Liver (tissue), 3 donors: Measurements from ENCODE around the gene HS3ST3B1.

Experiments used
- ATF3 ChIP-seq: IDR thresholded peaks from 2 replicates; pipeline ENCODE4 v1.6.1; 2016; ENCODE audit warnings: antibody characterized with exemption
- EGR1 ChIP-seq, 2 donors: IDR thresholded peaks; 2 replicates each; pipeline ENCODE4 v1.6.1; 2016 to 2018; ENCODE audit warnings: antibody characterized with exemption in 2 of 2, low read depth in 2 of 2
- GABPA ChIP-seq, 2 donors: IDR thresholded peaks in 1 of 2; conservative IDR thresholded peaks in 1 of 2; 2 replicates each; pipeline ENCODE4 v1.6.1; 2016; ENCODE audit warnings: antibody characterized with exemption in 2 of 2, mild to moderate bottlenecking in 1 of 2, moderate library complexity in 1 of 2
- JUND ChIP-seq, 2 donors: IDR thresholded peaks; 2 replicates each; pipeline ENCODE4 v1.6.1; 2016; ENCODE audit warnings: antibody characterized with exemption in 2 of 2
- MAX ChIP-seq: IDR thresholded peaks from 2 replicates; pipeline ENCODE4 v1.6.1; 2016; ENCODE audit warnings: antibody characterized with exemption
- NR2F2 ChIP-seq: IDR thresholded peaks from 2 replicates; pipeline ENCODE4 v1.6.1; 2016; ENCODE audit warnings: antibody characterized with exemption
- RAD21 ChIP-seq, 2 donors: IDR thresholded peaks; 2 replicates each; pipeline ENCODE4 v1.6.1; 2016; ENCODE audit warnings: antibody characterized with exemption in 2 of 2, mild to moderate bottlenecking in 2 of 2
- RXRA ChIP-seq, 2 donors: IDR thresholded peaks; 2 replicates each; pipeline ENCODE4 v1.6.1; 2017 to 2018; ENCODE audit warnings: antibody characterized with exemption in 2 of 2, mild to moderate bottlenecking in 1 of 2
- SP1 ChIP-seq: IDR thresholded peaks from 2 replicates; pipeline ENCODE4 v1.6.1; 2018; ENCODE audit warnings: antibody characterized with exemption, mild to moderate bottlenecking
- TAF1 ChIP-seq: conservative IDR thresholded peaks from 2 replicates; pipeline ENCODE4 v1.6.1; 2016; ENCODE audit warnings: antibody characterized with exemption, mild to moderate bottlenecking
- YY1 ChIP-seq: IDR thresholded peaks from 2 replicates; pipeline ENCODE4 v1.6.1; 2016; ENCODE audit warnings: antibody characterized with exemption, mild to moderate bottlenecking
- ZBTB33 ChIP-seq: IDR thresholded peaks from 2 replicates; pipeline ENCODE4 v1.6.1; 2016; ENCODE audit warnings: antibody characterized with exemption
- TF ChIP-seq, protein P1 (sequence below): fragments of 150-350 bp; IDR thresholded peaks from 2 replicates; pipeline ENCODE4 v1.5.1; 2017; ENCODE audit warnings: improper control_type of control experiment, low read depth, low read length; ENCODE audit not compliant: missing input control
- TF ChIP-seq, protein P2 (sequence below): IDR thresholded peaks from 2 replicates; pipeline ENCODE4 v1.6.1; 2016; ENCODE audit warnings: antibody characterized with exemption, mild to moderate bottlenecking
- donor health status: healthy.
- donor health status: healthy.

GRCh38 chr17:14333506-14333905 lies 32.6 kb downstream of the HS3ST3B1 start:
- TF ChIP-seq, protein P1, sequence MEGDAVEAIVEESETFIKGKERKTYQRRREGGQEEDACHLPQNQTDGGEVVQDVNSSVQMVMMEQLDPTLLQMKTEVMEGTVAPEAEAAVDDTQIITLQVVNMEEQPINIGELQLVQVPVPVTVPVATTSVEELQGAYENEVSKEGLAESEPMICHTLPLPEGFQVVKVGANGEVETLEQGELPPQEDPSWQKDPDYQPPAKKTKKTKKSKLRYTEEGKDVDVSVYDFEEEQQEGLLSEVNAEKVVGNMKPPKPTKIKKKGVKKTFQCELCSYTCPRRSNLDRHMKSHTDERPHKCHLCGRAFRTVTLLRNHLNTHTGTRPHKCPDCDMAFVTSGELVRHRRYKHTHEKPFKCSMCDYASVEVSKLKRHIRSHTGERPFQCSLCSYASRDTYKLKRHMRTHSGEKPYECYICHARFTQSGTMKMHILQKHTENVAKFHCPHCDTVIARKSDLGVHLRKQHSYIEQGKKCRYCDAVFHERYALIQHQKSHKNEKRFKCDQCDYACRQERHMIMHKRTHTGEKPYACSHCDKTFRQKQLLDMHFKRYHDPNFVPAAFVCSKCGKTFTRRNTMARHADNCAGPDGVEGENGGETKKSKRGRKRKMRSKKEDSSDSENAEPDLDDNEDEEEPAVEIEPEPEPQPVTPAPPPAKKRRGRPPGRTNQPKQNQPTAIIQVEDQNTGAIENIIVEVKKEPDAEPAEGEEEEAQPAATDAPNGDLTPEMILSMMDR, result no peak
- TF ChIP-seq, protein P2, sequence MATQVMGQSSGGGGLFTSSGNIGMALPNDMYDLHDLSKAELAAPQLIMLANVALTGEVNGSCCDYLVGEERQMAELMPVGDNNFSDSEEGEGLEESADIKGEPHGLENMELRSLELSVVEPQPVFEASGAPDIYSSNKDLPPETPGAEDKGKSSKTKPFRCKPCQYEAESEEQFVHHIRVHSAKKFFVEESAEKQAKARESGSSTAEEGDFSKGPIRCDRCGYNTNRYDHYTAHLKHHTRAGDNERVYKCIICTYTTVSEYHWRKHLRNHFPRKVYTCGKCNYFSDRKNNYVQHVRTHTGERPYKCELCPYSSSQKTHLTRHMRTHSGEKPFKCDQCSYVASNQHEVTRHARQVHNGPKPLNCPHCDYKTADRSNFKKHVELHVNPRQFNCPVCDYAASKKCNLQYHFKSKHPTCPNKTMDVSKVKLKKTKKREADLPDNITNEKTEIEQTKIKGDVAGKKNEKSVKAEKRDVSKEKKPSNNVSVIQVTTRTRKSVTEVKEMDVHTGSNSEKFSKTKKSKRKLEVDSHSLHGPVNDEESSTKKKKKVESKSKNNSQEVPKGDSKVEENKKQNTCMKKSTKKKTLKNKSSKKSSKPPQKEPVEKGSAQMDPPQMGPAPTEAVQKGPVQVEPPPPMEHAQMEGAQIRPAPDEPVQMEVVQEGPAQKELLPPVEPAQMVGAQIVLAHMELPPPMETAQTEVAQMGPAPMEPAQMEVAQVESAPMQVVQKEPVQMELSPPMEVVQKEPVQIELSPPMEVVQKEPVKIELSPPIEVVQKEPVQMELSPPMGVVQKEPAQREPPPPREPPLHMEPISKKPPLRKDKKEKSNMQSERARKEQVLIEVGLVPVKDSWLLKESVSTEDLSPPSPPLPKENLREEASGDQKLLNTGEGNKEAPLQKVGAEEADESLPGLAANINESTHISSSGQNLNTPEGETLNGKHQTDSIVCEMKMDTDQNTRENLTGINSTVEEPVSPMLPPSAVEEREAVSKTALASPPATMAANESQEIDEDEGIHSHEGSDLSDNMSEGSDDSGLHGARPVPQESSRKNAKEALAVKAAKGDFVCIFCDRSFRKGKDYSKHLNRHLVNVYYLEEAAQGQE, result no peak
- TF ChIP-seq TAF1, result no peak
- TF ChIP-seq RXRA (IDR thresholded peaks at IDR 0.05), result no peak
- no peak for TF ChIP-seq MAX
- TF ChIP-seq GABPA (IDR thresholded peaks at IDR 0.05 in 1 of 2, conservative IDR thresholded peaks at IDR 0.05 in 1 of 2), result no peak
- no peak for TF ChIP-seq JUND (IDR thresholded peaks at IDR 0.05)
- no peak for TF ChIP-seq RAD21 (IDR thresholded peaks at IDR 0.05)
- no peak for TF ChIP-seq SP1
- no peak for TF ChIP-seq YY1
- no peak for TF ChIP-seq ZBTB33
- no peak for TF ChIP-seq ATF3
- no peak for TF ChIP-seq NR2F2
- TF ChIP-seq EGR1 (IDR thresholded peaks at IDR 0.05; ENCODE audit: low read depth in 2 of 2), result no peak
